A549 (cell line): ENCODE results near the gene AGPAT2. TPM values are rescaled to one million over a fixed set of nuclear protein-coding genes. Genes with fewer than 3 reads are reported as not detected.

Source experiments
- ATAC-seq, 2 experiments: fragments of 200-7000 bp in 1 of 2; fragments of >200 bp in 1 of 2; cut with Nextera tagmentation in 1 of 2; cut with Tn5 transposase in 1 of 2; 3 replicates each; pipeline versions ENCODE4 v1.8.0 to v1.9.1; 2018 to 2020; ENCODE audit warnings: mild to moderate bottlenecking in 1 of 2, moderate library complexity in 1 of 2
- CTCF ChIA-PET: fragments of 300-600 bp; sonication (Branson Sonifier 250); formaldehyde crosslinking; extraction: SDS; loops from one replicate; lab custom pipeline; 2021; ENCODE audit warnings: antibody characterized with exemption, inconsistent platforms; lab: Yijun Ruan, JAX
- POLR2A ChIA-PET: fragments of 350-600 bp; formaldehyde crosslinking; extraction: SDS; loops from one replicate; lab custom pipeline; 2021; ENCODE audit warnings: antibody characterized with exemption, inconsistent platforms; lab: Yijun Ruan, JAX
- DNase-seq, 2 experiments: peaks; one replicate each; pipeline versions ENCODE4 v3.0.0 to v3.0.0-alpha.2; 2011 to 2016; ENCODE audit warnings: low read depth in 1 of 2, low spot score in 1 of 2
- FAIRE-seq: peaks from 2 replicates; lab custom pipeline; 2011; peaks lifted over from hg19 to GRCh38; lab: Jason Lieb, UNC
- H3K27ac ChIP-seq, 2 experiments: fragments of >200 bp; sonication (Bioruptor Twin); formaldehyde crosslinking; 3 replicates each; pipeline ENCODE4 v1.5.1; 2016 to 2017
- H3K4me1 ChIP-seq: fragments of >200 bp; sonication (Bioruptor Twin); formaldehyde crosslinking; 3 replicates; pipeline ENCODE4 v1.6.1; 2016
- H3K4me2 ChIP-seq: fragments of >200 bp; sonication (Bioruptor Twin); formaldehyde crosslinking; 3 replicates; pipeline ENCODE4 v1.6.1; 2016
- H3K4me3 ChIP-seq: fragments of >200 bp; sonication (Bioruptor Twin); formaldehyde crosslinking; 3 replicates; pipeline ENCODE4 v1.5.1; 2016
- H3K9me3 ChIP-seq: fragments of >200 bp; sonication (Bioruptor Twin); formaldehyde crosslinking; 3 replicates; pipeline ENCODE4 v1.6.1; 2016
- CHD4 ChIP-seq: fragments of 200-600 bp; sonication (generic); IDR thresholded peaks from 2 replicates; pipeline ENCODE4 v1.6.1; 2016; ENCODE audit warnings: antibody characterized with exemption, mild to moderate bottlenecking, borderline replicate concordance
- ESRRA ChIP-seq: fragments of 150-350 bp; IDR thresholded peaks from 2 replicates; pipeline ENCODE4 v1.6.1; 2014; ENCODE audit warnings: mild to moderate bottlenecking, low read length, borderline replicate concordance
- GATA3 ChIP-seq: IDR thresholded peaks from 2 replicates; pipeline ENCODE4 v1.6.1; 2012; ENCODE audit warnings: borderline replicate concordance
- HOXB5 ChIP-seq: fragments of 250-450 bp; sonication (Bioruptor Pico); IDR thresholded peaks from 2 replicates; pipeline ENCODE4 v1.5.0; 2020; ENCODE audit warnings: mild to moderate bottlenecking, moderate library complexity
- MAZ ChIP-seq: fragments of 150-350 bp; IDR thresholded peaks from 2 replicates; pipeline ENCODE4 v1.6.1; 2014; ENCODE audit warnings: antibody characterized with exemption, low read depth, low read length, borderline replicate concordance
- NFE2L2 ChIP-seq: fragments of 150-350 bp; conservative IDR thresholded peaks from 2 replicates; pipeline ENCODE4 v1.6.1; 2014; ENCODE audit warnings: low read length
- POLR2A ChIP-seq: IDR thresholded peaks from 2 replicates; pipeline ENCODE4 v1.6.1; 2012; ENCODE audit warnings: mild to moderate bottlenecking, low read length
- RAD21 ChIP-seq, 2 experiments: fragments of >200 bp in 1 of 2; sonication (Bioruptor Twin) in 1 of 2; formaldehyde crosslinking in 1 of 2; IDR thresholded peaks in 1 of 2; conservative IDR thresholded peaks in 1 of 2; 2 replicates in 1 of 2; 3 replicates in 1 of 2; pipeline ENCODE4 v1.6.1; 2012 to 2018; ENCODE audit warnings: inconsistent platforms in 1 of 2
- SMC3 ChIP-seq: fragments of >200 bp; sonication (Bioruptor Twin); formaldehyde crosslinking; IDR thresholded peaks from 3 replicates; pipeline ENCODE4 v1.6.1; 2018; ENCODE audit warnings: inconsistent platforms
- TFCP2L1 ChIP-seq: fragments of 250-450 bp; sonication (Bioruptor Pico); IDR thresholded peaks from 2 replicates; pipeline ENCODE4 v1.5.0; 2021; ENCODE audit warnings: mild to moderate bottlenecking
- WGBS: methylation state at CpG from one replicate; pipeline ENCODE4 v1.1.6; 2017; ENCODE audit errors: missing lambda C conversion rate; 5-methylcytosine and 5-hydroxymethylcytosine counted together
- polyA plus RNA-seq, 4 experiments: library from polyadenylated mRNA; depleted of rRNA in 3 of 4; stranded (reverse); fragments of >200 nt; fragmentation: RNase III in 1 of 4; extraction: RNeasy Plus Mini Kit Qiagen cat#74134 plus additional on column Dnase treatment in 1 of 4; gene quantifications; 2 replicates in 3 of 4; 3 replicates in 1 of 4; pipeline ENCODE4 v1.2.3, GENCODE V29; 2011 to 2017
- TF ChIP-seq, protein P1 (sequence below): fragments of 450-650 bp; IDR thresholded peaks from 2 replicates; pipeline ENCODE4 v1.6.1; 2014; ENCODE audit warnings: antibody characterized with exemption
- TF ChIP-seq, protein P2 (sequence below): fragments of 150-350 bp; IDR thresholded peaks from 2 replicates; pipeline ENCODE4 v1.6.1; 2014; ENCODE audit warnings: low read depth, mild to moderate bottlenecking, low read length
- TF ChIP-seq, protein P3 (sequence below): fragments of 250-450 bp; sonication (Bioruptor Pico); IDR thresholded peaks from 2 replicates; pipeline ENCODE4 v1.5.0; 2021; ENCODE audit warnings: mild to moderate bottlenecking, moderate library complexity, borderline replicate concordance
- TF ChIP-seq, protein P4 (sequence below): IDR thresholded peaks from 2 replicates; pipeline ENCODE4 v1.6.1; 2012
- TF ChIP-seq, protein P5 (sequence below): IDR thresholded peaks from 2 replicates; pipeline ENCODE4 v1.6.1; 2012
- TF ChIP-seq, protein P6 (sequence below): IDR thresholded peaks from 2 replicates; pipeline ENCODE4 v1.6.1; 2012; ENCODE audit warnings: low read depth, borderline replicate concordance
- TF ChIP-seq, protein P7 (sequence below): fragments of >200 bp; sonication (Bioruptor Twin); formaldehyde crosslinking; IDR thresholded peaks from 3 replicates; pipeline ENCODE4 v1.5.1; 2016

AGPAT2 gene
- polyA plus RNA-seq, 2 of the 4 experiments (the other 2 are of a cell fraction), result 32.3 to 49.5 TPM

DNA sequence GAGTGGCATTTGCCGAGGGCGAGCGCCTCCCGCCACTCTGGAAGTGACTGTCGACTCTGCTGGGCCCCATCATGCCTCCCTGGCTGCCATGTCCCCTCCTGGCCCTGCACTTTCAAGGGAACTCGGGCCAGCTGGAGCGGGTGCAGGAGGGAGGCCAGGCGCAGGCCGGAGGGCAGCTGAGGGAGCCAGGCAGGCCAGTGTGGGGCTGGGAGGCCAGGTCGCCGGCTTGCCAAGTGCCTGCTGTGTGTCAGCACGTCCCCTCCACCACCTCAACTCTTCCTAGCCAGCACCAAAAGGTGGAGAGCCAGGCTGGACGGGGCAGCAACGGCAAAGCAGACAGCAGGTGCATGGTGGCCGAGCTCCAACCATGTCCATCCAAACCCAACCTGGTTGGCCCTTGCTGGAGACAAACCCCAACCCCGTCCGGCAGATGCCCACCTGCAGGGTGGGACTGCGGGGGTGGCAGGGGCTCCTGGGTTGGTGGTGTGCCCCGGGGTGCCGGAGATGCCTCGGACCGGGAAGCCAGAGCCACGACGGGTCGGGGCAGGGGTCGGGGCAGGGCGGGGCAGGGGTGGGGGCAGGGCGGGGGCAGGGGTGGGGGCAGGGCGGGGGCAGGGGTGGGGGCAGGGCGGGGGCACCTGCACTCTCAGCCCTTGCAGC lies 61.1 kb downstream of the AGPAT2 start:
- no peak for ATAC-seq
- Histone ChIP-seq H3K27ac (peak overlapping the region in 1 of 2 experiments; percentile 68; a peak in 4 of 6 replicates), H3K4me3 (no peak overlapping the region)
- POLR2A ChIA-PET, result interaction anchor here (2.5 kb wide), 1 partner anchor 142 kb away, joined by 17 read pairs; no protein-coding TSS in a partner anchor
- TF ChIP-seq, protein P1, sequence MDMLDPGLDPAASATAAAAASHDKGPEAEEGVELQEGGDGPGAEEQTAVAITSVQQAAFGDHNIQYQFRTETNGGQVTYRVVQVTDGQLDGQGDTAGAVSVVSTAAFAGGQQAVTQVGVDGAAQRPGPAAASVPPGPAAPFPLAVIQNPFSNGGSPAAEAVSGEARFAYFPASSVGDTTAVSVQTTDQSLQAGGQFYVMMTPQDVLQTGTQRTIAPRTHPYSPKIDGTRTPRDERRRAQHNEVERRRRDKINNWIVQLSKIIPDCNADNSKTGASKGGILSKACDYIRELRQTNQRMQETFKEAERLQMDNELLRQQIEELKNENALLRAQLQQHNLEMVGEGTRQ, result no peak
- TF ChIP-seq, protein P2, sequence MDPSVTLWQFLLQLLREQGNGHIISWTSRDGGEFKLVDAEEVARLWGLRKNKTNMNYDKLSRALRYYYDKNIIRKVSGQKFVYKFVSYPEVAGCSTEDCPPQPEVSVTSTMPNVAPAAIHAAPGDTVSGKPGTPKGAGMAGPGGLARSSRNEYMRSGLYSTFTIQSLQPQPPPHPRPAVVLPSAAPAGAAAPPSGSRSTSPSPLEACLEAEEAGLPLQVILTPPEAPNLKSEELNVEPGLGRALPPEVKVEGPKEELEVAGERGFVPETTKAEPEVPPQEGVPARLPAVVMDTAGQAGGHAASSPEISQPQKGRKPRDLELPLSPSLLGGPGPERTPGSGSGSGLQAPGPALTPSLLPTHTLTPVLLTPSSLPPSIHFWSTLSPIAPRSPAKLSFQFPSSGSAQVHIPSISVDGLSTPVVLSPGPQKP, result no peak
- TF ChIP-seq HOXB5 (CRISPR knock-in tag), result no peak
- TF ChIP-seq, protein P3, sequence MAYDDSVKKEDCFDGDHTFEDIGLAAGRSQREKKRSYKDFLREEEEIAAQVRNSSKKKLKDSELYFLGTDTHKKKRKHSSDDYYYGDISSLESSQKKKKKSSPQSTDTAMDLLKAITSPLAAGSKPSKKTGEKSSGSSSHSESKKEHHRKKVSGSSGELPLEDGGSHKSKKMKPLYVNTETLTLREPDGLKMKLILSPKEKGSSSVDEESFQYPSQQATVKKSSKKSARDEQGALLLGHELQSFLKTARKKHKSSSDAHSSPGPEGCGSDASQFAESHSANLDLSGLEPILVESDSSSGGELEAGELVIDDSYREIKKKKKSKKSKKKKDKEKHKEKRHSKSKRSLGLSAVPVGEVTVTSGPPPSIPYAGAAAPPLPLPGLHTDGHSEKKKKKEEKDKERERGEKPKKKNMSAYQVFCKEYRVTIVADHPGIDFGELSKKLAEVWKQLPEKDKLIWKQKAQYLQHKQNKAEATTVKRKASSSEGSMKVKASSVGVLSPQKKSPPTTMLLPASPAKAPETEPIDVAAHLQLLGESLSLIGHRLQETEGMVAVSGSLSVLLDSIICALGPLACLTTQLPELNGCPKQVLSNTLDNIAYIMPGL (CRISPR knock-in tag), result no peak
- TF ChIP-seq MAZ, result no peak
- TF ChIP-seq ESRRA, result no peak
- TF ChIP-seq TFCP2L1 (CRISPR knock-in tag), result no peak
- no peak for TF ChIP-seq NFE2L2
- no peak for TF ChIP-seq CHD4
- TF ChIP-seq, all 56 proteins: peak for 0
- H3K4me1 ChIP-seq, result peaks cover 40% of the 10 kb centered on the region
- no peaks in the 10 kb centered on the region for H3K9me3 ChIP-seq
- WGBS, result 89% methylated on average over 12 of the region's 30 CpGs
- DNase-seq (no peak), FAIRE-seq (no peak)
- H3K4me2 ChIP-seq, result peak overlapping the region; percentile 23; the same call in 1 of the 3 replicates
- CTCF ChIA-PET, result interaction anchor here (1.0 to 10.1 kb wide), 32 partner anchors 8 to 263 kb away, joined by 3 to 776 read pairs (median 6); no protein-coding TSS in a partner anchor

DNA sequence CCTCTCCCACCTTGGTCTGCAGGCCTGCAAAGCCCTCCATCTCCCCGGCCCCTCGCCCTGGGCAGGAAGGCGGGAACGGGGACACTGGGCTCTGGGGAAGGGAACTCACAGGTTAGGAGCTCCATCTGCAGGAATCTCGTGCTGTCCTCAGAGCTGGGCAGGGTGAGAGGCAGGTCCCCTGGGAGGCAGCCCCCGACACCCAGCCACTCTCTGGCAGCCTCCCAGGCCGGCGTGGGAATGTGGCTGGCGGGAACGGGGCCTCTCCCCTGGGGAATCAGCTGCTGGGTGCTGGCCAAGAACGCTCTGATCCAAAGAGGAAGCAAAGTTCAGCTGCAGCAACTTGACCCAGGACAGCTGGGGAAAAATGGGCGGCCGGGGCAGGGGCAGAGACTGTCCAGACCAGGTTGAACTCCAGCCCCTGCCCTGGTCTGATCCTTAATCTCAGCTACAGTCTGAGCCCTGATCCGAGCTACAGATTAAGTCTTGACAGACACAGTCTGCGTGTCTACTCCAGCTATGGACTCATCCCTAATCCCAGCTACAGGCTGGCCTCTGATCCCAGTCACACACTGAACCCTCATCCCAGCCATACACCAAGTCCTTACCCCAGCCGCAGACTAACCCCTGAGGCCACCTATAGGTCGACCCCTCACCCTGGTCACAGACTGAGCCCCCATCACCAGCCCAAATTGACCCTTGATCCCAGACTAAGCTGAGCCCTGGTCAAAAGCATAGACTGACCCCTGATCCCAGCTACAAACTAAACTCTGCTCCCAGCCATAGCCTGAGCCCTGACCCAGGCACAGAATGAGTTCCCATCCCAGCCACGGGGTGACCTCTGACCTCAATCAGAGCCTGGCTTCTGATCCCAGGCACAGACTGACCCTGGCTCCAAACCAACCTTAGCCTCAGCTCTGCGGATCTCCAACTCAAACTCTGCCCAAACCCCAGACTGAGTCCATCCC lies 61.9 kb downstream of the AGPAT2 start:
- WGBS, result 32% methylated on average over 11 of the region's 19 CpGs
- Histone ChIP-seq H3K9me3 (no peaks in the 10 kb centered on the region), H3K4me1 (peaks cover 40% of the 10 kb centered on the region), H3K27ac (peak overlapping the region; percentile 10 to 68; a peak in 5 of 6 replicates), H3K4me3 (no peak overlapping the region), H3K4me2 (peak overlapping the region; percentile 23)
- ATAC-seq (peak; percentile 45 to 78; a peak in 5 of 6 replicates), DNase-seq (peak; percentile 66 to 67), FAIRE-seq (no peak)
- ChIA-PET CTCF (interaction anchor here (0.8 to 10.1 kb wide), 40 partner anchors 9 to 237 kb away, joined by 3 to 776 read pairs (median 6); no protein-coding TSS in a partner anchor), POLR2A (interaction anchor here (0.8 to 2.5 kb wide), 2 partner anchors 141 to 200 kb away, joined by 4 to 17 read pairs; no protein-coding TSS in a partner anchor)
- TF ChIP-seq, protein P4, sequence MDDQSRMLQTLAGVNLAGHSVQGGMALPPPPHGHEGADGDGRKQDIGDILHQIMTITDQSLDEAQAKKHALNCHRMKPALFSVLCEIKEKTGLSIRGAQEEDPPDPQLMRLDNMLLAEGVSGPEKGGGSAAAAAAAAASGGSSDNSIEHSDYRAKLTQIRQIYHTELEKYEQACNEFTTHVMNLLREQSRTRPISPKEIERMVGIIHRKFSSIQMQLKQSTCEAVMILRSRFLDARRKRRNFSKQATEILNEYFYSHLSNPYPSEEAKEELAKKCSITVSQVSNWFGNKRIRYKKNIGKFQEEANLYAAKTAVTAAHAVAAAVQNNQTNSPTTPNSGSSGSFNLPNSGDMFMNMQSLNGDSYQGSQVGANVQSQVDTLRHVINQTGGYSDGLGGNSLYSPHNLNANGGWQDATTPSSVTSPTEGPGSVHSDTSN, result no peak
- TF ChIP-seq POLR2A (no peak), RAD21 (conservative IDR thresholded peaks at IDR 0.05 in 1 of 2, IDR thresholded peaks at IDR 0.05 in 1 of 2) (peak; percentile 92 to 94), GATA3 (no peak), SMC3 (peak; percentile 94)
- TF ChIP-seq, protein P5, sequence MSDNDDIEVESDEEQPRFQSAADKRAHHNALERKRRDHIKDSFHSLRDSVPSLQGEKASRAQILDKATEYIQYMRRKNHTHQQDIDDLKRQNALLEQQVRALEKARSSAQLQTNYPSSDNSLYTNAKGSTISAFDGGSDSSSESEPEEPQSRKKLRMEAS, result 0 out of 2 replicates have a peak, but pooled peaks have one; percentile 34
- TF ChIP-seq, protein P6, sequence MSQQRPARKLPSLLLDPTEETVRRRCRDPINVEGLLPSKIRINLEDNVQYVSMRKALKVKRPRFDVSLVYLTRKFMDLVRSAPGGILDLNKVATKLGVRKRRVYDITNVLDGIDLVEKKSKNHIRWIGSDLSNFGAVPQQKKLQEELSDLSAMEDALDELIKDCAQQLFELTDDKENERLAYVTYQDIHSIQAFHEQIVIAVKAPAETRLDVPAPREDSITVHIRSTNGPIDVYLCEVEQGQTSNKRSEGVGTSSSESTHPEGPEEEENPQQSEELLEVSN, result peak; percentile 66; the same call in 1 of the 2 replicates
- TF ChIP-seq, protein P7, sequence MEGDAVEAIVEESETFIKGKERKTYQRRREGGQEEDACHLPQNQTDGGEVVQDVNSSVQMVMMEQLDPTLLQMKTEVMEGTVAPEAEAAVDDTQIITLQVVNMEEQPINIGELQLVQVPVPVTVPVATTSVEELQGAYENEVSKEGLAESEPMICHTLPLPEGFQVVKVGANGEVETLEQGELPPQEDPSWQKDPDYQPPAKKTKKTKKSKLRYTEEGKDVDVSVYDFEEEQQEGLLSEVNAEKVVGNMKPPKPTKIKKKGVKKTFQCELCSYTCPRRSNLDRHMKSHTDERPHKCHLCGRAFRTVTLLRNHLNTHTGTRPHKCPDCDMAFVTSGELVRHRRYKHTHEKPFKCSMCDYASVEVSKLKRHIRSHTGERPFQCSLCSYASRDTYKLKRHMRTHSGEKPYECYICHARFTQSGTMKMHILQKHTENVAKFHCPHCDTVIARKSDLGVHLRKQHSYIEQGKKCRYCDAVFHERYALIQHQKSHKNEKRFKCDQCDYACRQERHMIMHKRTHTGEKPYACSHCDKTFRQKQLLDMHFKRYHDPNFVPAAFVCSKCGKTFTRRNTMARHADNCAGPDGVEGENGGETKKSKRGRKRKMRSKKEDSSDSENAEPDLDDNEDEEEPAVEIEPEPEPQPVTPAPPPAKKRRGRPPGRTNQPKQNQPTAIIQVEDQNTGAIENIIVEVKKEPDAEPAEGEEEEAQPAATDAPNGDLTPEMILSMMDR, result peak; percentile 68
